Right cardiac atrium (tissue), 5 donors: ENCODE results near the gene KCNQ1. TPM values are rescaled to one million over a fixed set of nuclear protein-coding genes. Genes with fewer than 3 reads are reported as not detected.

Experiments
- ATAC-seq, 2 donors: fragments of 200-7000 bp; cut with Tn5 transposase; one replicate each; pipeline versions ENCODE4 v1.8.0 to v1.9.1; 2020; ENCODE audit warnings: moderate library complexity in 2 of 2, mild to moderate bottlenecking in 1 of 2
- DNase-seq, 3 donors: peaks; one replicate each; pipeline ENCODE4 v3.0.0-alpha.2; 2020
- H3K27ac ChIP-seq: one replicate; pipeline ENCODE4 v1.5.1; 2013; ENCODE audit warnings: mild to moderate bottlenecking, low read length, control low read depth, moderate library complexity
- H3K27me3 ChIP-seq: one replicate; pipeline ENCODE4 v1.6.1; 2013; ENCODE audit not compliant: control insufficient read depth, insufficient read depth
- H3K4me1 ChIP-seq: one replicate; pipeline ENCODE4 v1.6.1; 2013; ENCODE audit warnings: low read length; ENCODE audit not compliant: control insufficient read depth, insufficient read depth
- H3K4me3 ChIP-seq: one replicate; pipeline ENCODE4 v1.5.1; 2013; ENCODE audit warnings: low read length, control low read depth
- H3K9me3 ChIP-seq: one replicate; pipeline ENCODE4 v1.6.1; 2013; ENCODE audit warnings: low read length; ENCODE audit not compliant: control insufficient read depth
- WGBS: extraction: QIAGEN DNeasy Blood & Tissue Kit; methylation state at CpG from one replicate; pipeline ENCODE4 v1.1.7; 2013; 5-methylcytosine and 5-hydroxymethylcytosine counted together
- intact Hi-C, 4 donors: fragments of 100-400 bp; cut with DNase I; formaldehyde crosslinking; loops; one replicate each; pipeline versions ENCODE4 v1.11.0 to v1.14.0; 2022 to 2023
- polyA plus RNA-seq: library from polyadenylated mRNA; stranded (reverse); fragments of 200-250 nt; gene quantifications from one replicate; pipeline ENCODE4 v1.2.3, GENCODE V29; 2013
- total RNA-seq, 4 donors: library from RNA; stranded (reverse); fragmentation: NEBNext Ultra II Directional; extraction: Animal tissue kit (Norgen Biotek cat#: 25700); gene quantifications; one replicate each; pipeline ENCODE4 v1.2.1, GENCODE V29; 2021
- donor health status: healthy with polysubstance abuse.
- donor health status: DM: no; HTN: yes; CAD: no.
- donor health status: DM: no; HTN: no; CAD: no.
- donor health status: DM: no; HTN: yes; CAD: no; lungs with severe emphysema.
- donor health status: DM: yes; HTN: yes; CAD: no.

Gene KCNQ1
- total and polyA plus RNA-seq, 5 donors: 36.4 to 46.8 (median 37.7) TPM

DNA sequence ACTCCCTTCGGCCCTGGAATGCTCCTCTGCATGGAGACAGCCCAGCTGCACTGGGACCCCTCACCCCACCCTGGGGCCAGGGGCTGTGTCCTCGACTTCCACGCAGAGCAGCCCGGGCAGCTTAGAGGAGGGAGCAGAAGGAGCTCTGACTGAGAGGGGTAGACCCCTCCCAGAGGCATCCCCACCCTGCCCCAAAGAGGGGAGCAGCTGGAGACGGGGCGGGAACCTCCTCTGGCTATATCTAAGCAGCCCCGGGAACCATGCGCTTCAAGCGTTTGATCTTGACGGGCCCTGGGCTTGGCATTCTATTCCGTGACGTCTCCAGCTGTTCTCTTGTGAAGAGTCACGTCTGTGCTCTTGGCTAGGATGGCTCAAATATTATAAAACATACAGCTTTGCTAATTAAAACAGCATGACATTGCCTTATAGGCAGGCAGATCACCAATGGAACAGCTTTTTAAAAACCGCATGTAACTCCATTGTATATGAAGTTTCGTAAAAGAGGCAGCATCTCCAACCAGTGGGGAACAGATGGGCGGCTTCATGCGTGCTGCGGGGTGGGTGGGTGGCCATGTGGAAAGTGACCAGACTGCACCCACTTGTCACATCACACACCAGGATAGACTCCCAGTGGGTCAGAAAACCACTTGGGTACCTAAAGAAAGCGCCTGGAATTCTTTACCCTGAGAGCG is 7.7 kb downstream of the KCNQ1 start:
- Histone ChIP-seq H3K4me3 (no peak overlapping the region), H3K27me3 (no peaks in the 10 kb centered on the region), H3K4me1 (peaks cover 2% of the 10 kb centered on the region), H3K9me3 (no peaks in the 10 kb centered on the region), H3K27ac (no peak overlapping the region)
- WGBS: 56% methylated on average over 20 of the region's 20 CpGs
- intact Hi-C loops: no loop called here
- peak in 1 of 2 donors; percentile 25 for ATAC-seq
- DNase-seq: no peak

DNA sequence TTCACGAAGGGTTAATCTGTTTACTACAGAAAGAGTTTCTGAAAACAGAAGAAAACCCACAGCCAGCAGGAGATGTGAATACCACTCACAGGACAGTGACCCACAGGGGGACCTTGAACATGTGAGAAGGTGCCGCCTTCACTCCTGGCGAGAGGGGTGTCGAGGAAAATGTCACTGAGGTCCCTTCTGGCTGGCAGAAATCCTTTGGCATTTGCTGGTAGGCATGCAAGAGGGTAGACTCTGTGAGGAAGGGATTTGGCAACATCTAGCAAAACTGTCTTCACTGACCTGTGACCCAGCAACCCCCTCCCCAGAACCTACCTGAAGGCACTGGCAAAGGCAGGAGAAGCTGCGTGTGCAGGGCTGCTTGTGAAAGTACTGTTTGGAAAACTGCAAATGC is 8.6 kb downstream of the KCNQ1 start:
- 96% methylated on average over 5 of the region's 5 CpGs for WGBS
- H3K27me3 ChIP-seq: no peaks in the 10 kb centered on the region

DNA sequence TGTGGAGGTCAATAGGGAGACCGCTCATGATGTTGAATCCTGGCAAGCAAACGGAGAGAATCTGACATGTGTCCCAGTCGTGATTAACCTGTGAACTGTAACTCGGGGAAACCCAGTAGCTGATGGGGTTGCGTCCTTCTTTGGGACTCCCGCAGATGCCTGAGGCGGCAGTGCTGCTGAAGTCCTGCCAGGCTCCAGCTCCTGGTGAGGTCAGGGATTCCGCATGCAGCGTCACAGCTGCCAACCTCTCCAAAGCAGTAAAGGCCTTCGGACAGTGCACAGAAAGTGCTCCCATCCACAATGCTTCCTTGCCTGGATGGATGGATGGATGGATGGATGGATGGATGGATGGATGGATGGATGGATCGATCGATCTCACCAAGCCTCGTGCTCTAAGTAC is 13.5 kb downstream of the KCNQ1 start:
- Histone ChIP-seq H3K9me3 (no peaks in the 10 kb centered on the region), H3K4me3 (no peak overlapping the region), H3K27me3 (no peaks in the 10 kb centered on the region), H3K4me1 (peaks cover 5% of the 10 kb centered on the region), H3K27ac (no peak overlapping the region)
- ATAC-seq (no peak), DNase-seq (no peak)
- intact Hi-C loops: no loop called here
- 74% methylated on average over 13 of the region's 13 CpGs for WGBS

More for the DNA sequence above, 8.6 kb downstream of the KCNQ1 start:
- Histone ChIP-seq H3K27ac (no peak overlapping the region), H3K4me3 (no peak overlapping the region), H3K9me3 (no peaks in the 10 kb centered on the region), H3K4me1 (peaks cover 2% of the 10 kb centered on the region)
- DNase-seq (no peak), ATAC-seq (no peak)
- intact Hi-C loops: no loop called here

DNA sequence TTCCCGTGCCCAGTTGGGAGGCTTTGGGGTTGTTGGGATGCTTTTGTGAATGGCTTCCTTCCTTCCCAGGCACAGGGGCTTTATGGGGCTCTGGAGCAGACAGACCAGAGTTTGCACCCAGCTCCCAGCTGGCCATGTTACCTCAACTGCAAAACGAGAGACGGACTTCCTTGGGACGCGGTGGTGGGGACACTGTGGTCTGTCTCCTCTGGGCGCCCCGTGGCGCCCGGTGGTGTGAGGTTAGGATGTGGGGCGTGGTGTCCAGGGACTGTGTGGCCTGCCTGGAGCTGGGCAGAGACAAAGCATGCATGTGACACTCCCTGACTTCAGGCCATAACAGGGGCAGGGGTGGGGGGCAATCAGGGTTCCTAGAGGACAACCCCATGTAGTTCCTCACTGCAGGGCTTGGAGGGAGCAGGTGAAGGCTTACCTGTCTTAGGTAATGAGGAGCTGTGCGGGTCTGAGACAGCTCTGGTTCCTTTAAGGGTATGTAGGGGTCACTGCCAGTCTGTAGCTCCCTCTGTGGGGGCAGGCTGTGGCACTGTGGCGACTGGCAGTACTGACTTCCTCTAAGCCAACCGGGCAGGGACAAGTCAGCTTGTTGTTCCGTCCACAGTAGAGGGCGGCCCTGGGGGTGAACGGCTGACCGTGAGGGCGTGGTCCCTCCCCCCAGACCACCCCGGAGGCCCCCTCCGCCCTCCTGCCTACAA is 14.4 kb downstream of the KCNQ1 start:
- H3K4me1 ChIP-seq: peaks cover 5% of the 10 kb centered on the region
- WGBS: 74% methylated on average over 20 of the region's 20 CpGs
- intact Hi-C loops: no loop called here
- H3K27me3 ChIP-seq: no peaks in the 10 kb centered on the region
- no peak for DNase-seq
- H3K27ac ChIP-seq: no peak overlapping the region
- ATAC-seq: no peak
- no peaks in the 10 kb centered on the region for H3K9me3 ChIP-seq
- no peak overlapping the region for H3K4me3 ChIP-seq

DNA sequence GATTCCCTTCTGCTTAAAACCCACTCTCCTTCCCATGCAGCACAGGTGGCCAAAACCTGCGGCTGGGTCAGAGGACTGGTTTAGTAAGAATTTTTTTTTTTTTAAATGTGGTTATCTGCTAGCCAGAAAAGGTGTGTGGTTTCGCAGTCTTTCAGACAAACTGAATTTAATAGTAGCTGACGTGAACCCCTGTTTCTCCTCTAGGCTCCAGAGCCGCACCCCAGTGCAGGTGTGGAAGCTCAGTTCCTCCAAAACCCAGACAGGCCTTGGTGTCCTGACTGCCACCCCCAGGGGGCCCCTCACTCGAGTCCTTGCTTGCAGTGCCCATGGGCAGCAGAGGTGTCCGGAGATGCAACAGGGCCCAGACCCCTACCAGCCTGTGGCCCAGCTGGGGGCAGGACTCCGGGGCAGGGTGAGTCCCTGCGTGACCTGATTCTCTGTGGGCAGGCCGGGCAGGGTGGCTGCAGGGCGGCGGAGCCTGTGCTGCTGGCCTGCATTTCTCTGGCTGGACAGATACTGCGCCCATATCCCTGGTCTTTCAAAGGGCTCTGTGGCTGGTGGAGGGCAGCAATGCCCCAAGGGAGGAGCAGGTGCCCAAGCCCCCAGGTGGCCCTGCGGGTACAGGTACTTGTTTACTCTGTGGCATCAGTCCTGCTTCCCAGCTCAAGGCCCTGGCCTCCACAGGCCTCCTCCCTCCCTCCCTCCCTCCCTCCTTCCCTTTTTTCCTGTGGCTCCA is 15.2 kb downstream of the KCNQ1 start:
- no peak for ATAC-seq
- DNase-seq: peak in 1 of 3 donors; percentile 49
- Histone ChIP-seq H3K4me1 (peaks cover 5% of the 10 kb centered on the region), H3K4me3 (no peak overlapping the region), H3K9me3 (no peaks in the 10 kb centered on the region), H3K27ac (no peak overlapping the region), H3K27me3 (no peaks in the 10 kb centered on the region)
- WGBS: 85% methylated on average over 13 of the region's 13 CpGs
- intact Hi-C loops: loop anchor here in 2 of 4 donors (5.0 kb wide), 1 partner anchor 47 kb away; no protein-coding TSS in a partner anchor

DNA sequence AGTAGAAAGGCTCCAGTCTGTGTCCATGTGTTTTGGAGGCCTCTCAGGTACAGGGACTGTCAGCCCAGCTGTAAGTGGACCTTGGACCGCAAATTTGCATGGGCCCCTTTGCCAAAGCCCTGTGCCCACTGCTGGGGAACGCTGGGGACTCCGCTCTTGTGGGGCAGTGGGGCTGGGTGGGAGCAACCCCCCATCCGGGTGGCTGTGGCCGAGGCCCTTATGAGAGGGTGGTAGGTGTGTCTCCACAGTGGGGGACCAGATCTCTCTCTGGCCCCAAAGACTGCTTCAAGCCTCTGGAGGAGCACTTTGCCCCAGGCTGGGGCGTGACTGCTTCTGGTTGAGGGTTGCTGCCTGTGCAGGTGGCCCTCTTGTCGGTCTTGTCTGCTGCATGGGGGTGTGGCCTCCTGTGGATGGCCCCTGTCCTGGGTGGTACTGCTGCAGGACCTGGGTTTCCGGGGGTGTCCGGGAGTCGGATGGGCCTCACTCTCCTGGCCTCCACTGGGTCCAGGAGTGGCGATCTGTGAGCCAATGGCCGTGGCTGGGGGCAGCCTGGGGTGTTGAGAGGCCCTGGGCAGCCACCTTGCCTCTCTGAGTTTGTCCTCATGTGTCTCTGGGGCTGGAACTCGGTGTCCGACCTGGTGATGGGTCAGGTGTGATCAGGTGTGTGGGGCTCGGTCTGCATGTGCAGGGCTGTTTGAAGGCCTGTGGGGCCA is 15.9 kb downstream of the KCNQ1 start:
- H3K27ac ChIP-seq: peak overlapping the region; percentile 72
- no peaks in the 10 kb centered on the region for H3K9me3 ChIP-seq
- peak in 1 of 2 donors; percentile 1 for ATAC-seq
- no peak overlapping the region for H3K4me3 ChIP-seq
- intact Hi-C loops: loop anchor here in 2 of 4 donors (5.0 kb wide), 1 partner anchor 47 kb away; no protein-coding TSS in a partner anchor
- DNase-seq: peak in 1 of 3 donors; percentile 42
- WGBS: 73% methylated on average over 15 of the region's 15 CpGs
- no peaks in the 10 kb centered on the region for H3K27me3 ChIP-seq
- peaks cover 5% of the 10 kb centered on the region for H3K4me1 ChIP-seq

DNA sequence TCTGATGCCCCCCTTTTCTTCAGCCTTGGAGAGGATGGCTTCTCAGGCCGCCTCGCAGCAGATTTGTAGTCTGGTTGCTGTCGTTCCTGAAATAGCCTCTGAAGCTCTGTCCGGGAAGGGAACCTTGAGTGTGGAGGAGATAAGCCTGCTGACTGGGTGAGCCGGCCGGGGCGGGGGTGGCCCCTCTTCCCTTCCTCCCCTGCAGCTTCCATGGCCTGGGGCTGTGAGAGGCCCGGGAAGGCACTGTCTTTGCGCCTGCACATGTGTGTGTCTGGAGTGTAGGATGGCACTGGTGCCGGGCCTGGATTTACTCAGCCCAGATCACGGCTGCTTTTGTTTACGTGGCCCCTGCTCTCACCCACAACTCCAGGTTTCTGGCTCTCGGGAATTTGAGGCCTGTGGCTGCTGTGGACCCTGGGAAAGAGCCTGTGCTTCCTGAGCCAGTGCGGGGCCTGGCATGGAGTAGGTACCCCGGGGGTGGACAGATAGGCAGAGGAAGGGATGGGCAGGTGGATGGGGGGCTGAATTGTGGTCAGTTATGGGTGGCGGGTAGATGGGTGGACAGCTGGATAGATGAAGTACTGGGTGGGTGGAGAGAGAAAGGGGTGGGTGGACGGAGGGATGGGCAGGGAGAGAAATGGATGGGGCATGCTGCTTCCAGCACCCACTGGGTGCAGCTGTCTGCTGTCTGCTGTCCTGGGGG is 16.6 kb downstream of the KCNQ1 start:
- no peak overlapping the region for H3K4me3 ChIP-seq
- H3K27ac ChIP-seq: peak overlapping the region; percentile 72
- peaks cover 5% of the 10 kb centered on the region for H3K4me1 ChIP-seq
- 61% methylated on average over 17 of the region's 17 CpGs for WGBS
- DNase-seq: peak in 2 of 3 donors; percentile 42 to 76
- intact Hi-C loops: loop anchor here in 2 of 4 donors (5.0 kb wide), 1 partner anchor 46 kb away; no protein-coding TSS in a partner anchor
- peak; percentile 59 to 61 for ATAC-seq
- H3K9me3 ChIP-seq: no peaks in the 10 kb centered on the region
- no peaks in the 10 kb centered on the region for H3K27me3 ChIP-seq

DNA sequence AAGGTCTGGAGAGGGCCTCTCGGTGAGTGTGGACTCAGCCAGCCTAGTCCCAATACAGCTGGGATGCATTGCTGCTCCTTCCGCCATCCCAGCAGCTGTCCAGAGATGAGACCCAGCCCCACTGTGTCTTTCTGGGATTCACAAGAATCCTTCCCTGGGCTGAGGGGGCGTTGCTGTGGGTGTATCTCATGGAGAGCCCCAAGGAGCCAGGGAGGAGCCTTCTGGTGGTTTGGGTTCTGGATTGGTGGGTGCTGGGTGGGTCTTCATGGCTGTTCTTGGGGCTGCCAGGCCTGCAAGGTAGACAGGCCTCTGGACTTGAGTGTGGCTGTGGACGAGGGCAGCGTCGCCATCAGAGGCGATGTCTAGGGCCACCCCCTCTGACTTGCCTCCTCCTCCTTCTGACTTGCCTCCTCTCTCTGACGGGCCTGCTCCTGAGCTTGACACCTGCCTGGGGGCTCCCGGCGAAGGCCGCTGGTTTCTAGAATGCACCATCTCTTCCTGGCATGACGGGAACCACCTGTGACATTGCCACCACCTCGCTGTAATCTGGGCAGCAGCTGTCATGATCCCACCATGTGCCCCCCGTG is 17.2 kb downstream of the KCNQ1 start:
- 91% methylated on average over 14 of the region's 14 CpGs for WGBS
- no peak for ATAC-seq
- Histone ChIP-seq H3K4me1 (peaks cover 5% of the 10 kb centered on the region), H3K27me3 (no peaks in the 10 kb centered on the region), H3K4me3 (no peak overlapping the region), H3K27ac (peak overlapping the region; percentile 72), H3K9me3 (no peaks in the 10 kb centered on the region)
- intact Hi-C loops: loop anchor here in 2 of 4 donors (5.0 kb wide), 1 partner anchor 45 kb away; no protein-coding TSS in a partner anchor
- no peak for DNase-seq

DNA sequence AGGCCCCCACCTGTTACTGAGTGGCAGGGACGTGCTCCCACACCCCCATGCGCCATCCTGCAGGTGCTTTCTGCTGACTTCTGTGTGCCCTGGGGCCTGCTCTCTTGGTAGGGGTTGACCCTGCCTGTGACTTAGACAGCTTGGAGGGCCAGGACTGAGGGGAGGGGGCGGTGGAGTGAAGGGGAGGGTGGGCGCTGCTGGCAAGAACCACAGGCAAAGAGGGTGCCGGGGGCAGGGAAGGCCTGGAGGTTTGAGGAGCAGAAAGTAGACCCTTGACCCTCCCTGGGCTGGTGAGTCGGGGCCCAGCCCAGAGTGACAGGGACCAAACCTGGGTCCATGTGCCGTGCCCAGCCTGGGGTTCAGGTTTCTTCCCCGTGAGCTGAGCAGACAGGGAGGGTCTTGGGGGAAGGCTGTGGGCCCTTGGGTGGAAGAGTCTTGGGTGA is 17.8 kb downstream of the KCNQ1 start:
- intact Hi-C loops: loop anchor here in 2 of 4 donors (5.0 kb wide), 1 partner anchor 45 kb away; no protein-coding TSS in a partner anchor
- no peak overlapping the region for H3K4me3 ChIP-seq
- H3K4me1 ChIP-seq: peaks cover 5% of the 10 kb centered on the region
- WGBS: 87% methylated on average over 8 of the region's 8 CpGs
- no peaks in the 10 kb centered on the region for H3K27me3 ChIP-seq
- peak overlapping the region; percentile 72 for H3K27ac ChIP-seq
- ATAC-seq (no peak), DNase-seq (no peak)
- H3K9me3 ChIP-seq: no peaks in the 10 kb centered on the region
